Measurements from ENCODE around the gene SGMS2. TPM values are rescaled to one million over a fixed set of nuclear protein-coding genes. Genes with fewer than 3 reads are reported as not detected.

SGMS2 gene
- total RNA-seq, 4 donors from 2014 or later = 10.2 to 79.1 (median 23.8) TPM

GRCh38 chr4:107874024-107874423, 49.3 kb downstream of the SGMS2 start:
- in situ Hi-C loops (cut with MboI; ENCODE audit: low sequenced_read_pairs in 4 of 4) = no loop called here

DNA sequence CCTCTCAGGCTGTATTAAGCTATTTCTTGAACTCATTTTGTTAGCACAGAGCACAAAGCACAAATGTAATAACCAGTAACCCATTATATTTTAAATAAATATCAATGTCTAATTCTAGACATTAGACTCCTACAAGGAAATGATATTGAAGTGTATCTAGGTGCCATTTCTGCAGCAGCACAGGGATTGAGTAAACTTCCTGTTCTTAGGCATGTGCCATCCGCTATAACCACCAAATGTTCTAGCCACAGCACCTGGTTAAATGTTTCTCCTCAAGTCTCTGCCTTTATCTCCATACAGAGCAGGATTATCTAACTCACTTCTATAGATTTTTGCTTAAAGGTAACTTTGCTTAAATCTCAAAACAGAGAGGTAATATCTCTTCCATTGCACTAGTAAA, 51.4 kb downstream of the SGMS2 start:
- TF ChIP-seq, protein P1, sequence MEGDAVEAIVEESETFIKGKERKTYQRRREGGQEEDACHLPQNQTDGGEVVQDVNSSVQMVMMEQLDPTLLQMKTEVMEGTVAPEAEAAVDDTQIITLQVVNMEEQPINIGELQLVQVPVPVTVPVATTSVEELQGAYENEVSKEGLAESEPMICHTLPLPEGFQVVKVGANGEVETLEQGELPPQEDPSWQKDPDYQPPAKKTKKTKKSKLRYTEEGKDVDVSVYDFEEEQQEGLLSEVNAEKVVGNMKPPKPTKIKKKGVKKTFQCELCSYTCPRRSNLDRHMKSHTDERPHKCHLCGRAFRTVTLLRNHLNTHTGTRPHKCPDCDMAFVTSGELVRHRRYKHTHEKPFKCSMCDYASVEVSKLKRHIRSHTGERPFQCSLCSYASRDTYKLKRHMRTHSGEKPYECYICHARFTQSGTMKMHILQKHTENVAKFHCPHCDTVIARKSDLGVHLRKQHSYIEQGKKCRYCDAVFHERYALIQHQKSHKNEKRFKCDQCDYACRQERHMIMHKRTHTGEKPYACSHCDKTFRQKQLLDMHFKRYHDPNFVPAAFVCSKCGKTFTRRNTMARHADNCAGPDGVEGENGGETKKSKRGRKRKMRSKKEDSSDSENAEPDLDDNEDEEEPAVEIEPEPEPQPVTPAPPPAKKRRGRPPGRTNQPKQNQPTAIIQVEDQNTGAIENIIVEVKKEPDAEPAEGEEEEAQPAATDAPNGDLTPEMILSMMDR (IDR thresholded peaks at IDR 0.05 in 4 of 5, conservative IDR thresholded peaks at IDR 0.05 in 1 of 5) = no peak
- no peak for TF ChIP-seq POLR2A (IDR thresholded peaks at IDR 0.05)
- ATAC-seq (no peak), DNase-seq (no peak)
- Histone ChIP-seq H3K27ac (no peak overlapping the region), H3K27me3 (no peaks in the 10 kb centered on the region), H3K4me3 (no peak overlapping the region), H3K36me3 (no peaks in the 10 kb centered on the region), H3K9me3 (no peaks in the 10 kb centered on the region), H3K4me1 (no peaks in the 10 kb centered on the region)
- intact Hi-C loops (cut with DNase I; ENCODE audit: low total_unique reads) = no loop called here
- in situ Hi-C loops (cut with MboI; ENCODE audit: low sequenced_read_pairs in 4 of 4) = no loop called here

More at GRCh38 chr4:107874024-107874423, 49.3 kb downstream of the SGMS2 start:
- Histone ChIP-seq H3K9me3 (no peaks in the 10 kb centered on the region), H3K4me3 (no peak overlapping the region), H3K27me3 (no peaks in the 10 kb centered on the region), H3K36me3 (no peaks in the 10 kb centered on the region), H3K27ac (no peak overlapping the region), H3K4me1 (no peaks in the 10 kb centered on the region)
- TF ChIP-seq, protein P1 (IDR thresholded peaks at IDR 0.05 in 4 of 5, conservative IDR thresholded peaks at IDR 0.05 in 1 of 5) = no peak
- TF ChIP-seq POLR2A (IDR thresholded peaks at IDR 0.05) = no peak
- no peak for ATAC-seq
- DNase-seq = no peak
- intact Hi-C loops (cut with DNase I; ENCODE audit: low total_unique reads) = no loop called here

DNA sequence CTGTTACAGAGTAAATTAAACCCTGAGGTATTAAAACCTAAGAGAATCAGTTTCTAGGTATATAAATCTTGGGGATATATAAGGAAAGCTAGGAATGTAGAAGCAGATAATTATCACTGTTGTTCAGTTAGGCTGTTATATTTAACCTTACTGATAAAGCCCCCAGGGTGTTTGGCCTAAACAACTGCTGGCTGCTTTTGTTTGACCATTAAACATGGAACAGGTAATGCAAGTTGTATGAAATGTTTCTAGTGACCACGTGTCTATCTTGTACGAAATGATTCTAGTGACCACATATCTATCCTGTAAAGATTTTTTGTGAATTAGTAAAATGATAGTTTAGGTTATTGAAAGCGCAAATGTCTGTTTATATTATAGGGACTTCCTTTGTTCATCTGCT, 52.6 kb downstream of the SGMS2 start:
- no peaks in the 10 kb centered on the region for H3K4me1 ChIP-seq
- in situ Hi-C loops (cut with MboI; ENCODE audit: low sequenced_read_pairs in 4 of 4) (no loop called here), intact Hi-C loops (cut with DNase I; ENCODE audit: low total_unique reads) (no loop called here)
- no peak overlapping the region for H3K4me3 ChIP-seq
- no peak for ATAC-seq
- DNase-seq = no peak
- no peak for TF ChIP-seq POLR2A (IDR thresholded peaks at IDR 0.05)
- TF ChIP-seq, protein P1 (IDR thresholded peaks at IDR 0.05 in 4 of 5, conservative IDR thresholded peaks at IDR 0.05 in 1 of 5) = no peak
- H3K36me3 ChIP-seq = no peaks in the 10 kb centered on the region
- H3K9me3 ChIP-seq = no peaks in the 10 kb centered on the region
- no peaks in the 10 kb centered on the region for H3K27me3 ChIP-seq
- no peak overlapping the region for H3K27ac ChIP-seq

DNA sequence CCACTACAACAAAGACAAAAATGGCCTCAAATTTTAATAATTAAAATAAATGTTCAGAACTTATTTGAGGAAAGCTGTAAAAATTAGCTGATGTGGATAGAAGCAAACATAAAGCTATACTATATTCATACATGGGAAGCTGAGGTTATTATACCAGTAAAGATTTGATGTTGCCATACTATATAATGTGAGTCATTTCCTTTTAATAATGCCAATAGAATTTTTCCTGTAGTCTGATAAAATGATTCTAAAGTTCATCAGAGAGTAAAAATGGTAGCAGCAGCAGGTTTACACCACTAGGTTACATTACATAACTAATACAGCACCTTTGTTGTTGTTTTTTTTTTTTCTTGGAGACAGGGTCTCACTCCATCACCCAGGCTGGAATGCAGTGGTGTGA, 61.1 kb downstream of the SGMS2 start:
- no peaks in the 10 kb centered on the region for H3K9me3 ChIP-seq
- no peak overlapping the region for H3K27ac ChIP-seq
- no peak for TF ChIP-seq POLR2A (IDR thresholded peaks at IDR 0.05)
- DNase-seq (no peak), ATAC-seq (no peak)
- no peak overlapping the region for H3K4me3 ChIP-seq
- in situ Hi-C loops (cut with MboI; ENCODE audit: low sequenced_read_pairs in 4 of 4) (no loop called here), intact Hi-C loops (cut with DNase I; ENCODE audit: low total_unique reads) (no loop called here)
- no peaks in the 10 kb centered on the region for H3K4me1 ChIP-seq
- no peaks in the 10 kb centered on the region for H3K36me3 ChIP-seq
- no peaks in the 10 kb centered on the region for H3K27me3 ChIP-seq

GRCh38 chr4:107888237-107888636, 63.5 kb downstream of the SGMS2 start:
- intact Hi-C loops (cut with DNase I; ENCODE audit: low total_unique reads) (no loop called here), in situ Hi-C loops (cut with MboI; ENCODE audit: low sequenced_read_pairs in 4 of 4) (no loop called here)
- no peak for TF ChIP-seq POLR2A (IDR thresholded peaks at IDR 0.05)
- TF ChIP-seq, protein P1 (IDR thresholded peaks at IDR 0.05 in 4 of 5, conservative IDR thresholded peaks at IDR 0.05 in 1 of 5) = no peak

More at GRCh38 chr4:107888237-107888636, 63.5 kb downstream of the SGMS2 start:
- Histone ChIP-seq H3K27ac (no peak overlapping the region), H3K9me3 (no peaks in the 10 kb centered on the region), H3K36me3 (no peaks in the 10 kb centered on the region), H3K27me3 (no peaks in the 10 kb centered on the region), H3K4me1 (no peaks in the 10 kb centered on the region), H3K4me3 (no peak overlapping the region)
- DNase-seq (no peak), ATAC-seq (no peak)

Measured in gastrocnemius medialis (tissue), 4 donors.